GM19395 (cell line): Measurements from ENCODE around the gene PDP2.
"Not testable (repeated sequence)": the region's sequence is repeated elsewhere in the genome, so short reads cannot be mapped to it uniquely, and the experiment has no call there.

Source experiments
- ATAC-seq: cut with Tn5 transposase; IDR thresholded peaks from one replicate; pipeline ENCODE4 v1.9.1; 2021; ENCODE audit warnings: mild to moderate bottlenecking, moderate library complexity; ENCODE audit not compliant: unreplicated experiment

PDP2 gene

DNA sequence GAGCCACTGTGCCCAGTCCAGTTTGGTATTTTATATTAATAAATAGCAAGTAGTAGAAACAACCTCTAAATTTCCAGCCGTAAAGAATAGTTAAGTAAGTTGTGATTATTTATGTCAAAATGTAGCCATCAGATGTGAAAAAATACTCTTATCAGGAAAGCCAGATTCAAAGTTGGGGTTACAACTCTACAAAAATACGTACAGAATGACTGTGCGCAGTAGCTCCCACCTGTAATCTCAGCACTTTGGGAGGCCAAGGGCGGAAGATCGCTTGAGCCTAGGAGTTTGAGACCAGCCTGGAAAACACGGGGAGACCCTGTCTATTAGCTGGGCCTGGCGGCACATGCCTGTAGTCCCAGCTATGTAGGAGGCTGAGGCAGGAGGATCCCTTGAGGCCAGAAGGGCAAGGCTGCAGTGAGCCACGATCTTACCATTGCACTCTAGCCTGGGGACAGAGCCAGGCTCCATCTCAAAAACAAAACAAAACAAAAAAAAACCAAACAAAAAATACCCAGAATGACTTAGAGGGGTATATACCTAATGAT lies 1.7 kb downstream of the PDP2 start:
- no peak for ATAC-seq

DNA sequence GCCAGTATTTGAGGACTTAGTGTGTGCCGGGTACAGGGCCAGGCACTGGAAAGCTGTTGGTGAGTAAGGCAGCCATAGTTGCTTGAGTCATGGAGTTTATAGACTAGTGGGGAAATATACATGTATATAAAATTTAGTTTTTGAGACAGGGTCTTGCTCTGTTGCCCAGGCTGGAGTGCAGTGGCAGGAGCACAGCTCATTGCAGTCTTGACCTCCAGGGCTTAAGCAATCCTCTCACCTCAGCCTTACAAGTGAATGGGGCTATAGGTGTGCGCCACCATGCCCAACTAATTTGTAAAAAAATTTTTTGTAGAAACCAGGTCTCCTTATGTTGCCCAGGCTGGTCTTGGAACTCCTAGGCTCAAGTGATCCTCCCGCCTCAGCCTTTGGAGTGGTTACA lies 2.4 kb downstream of the PDP2 start:
- ATAC-seq: no peak

DNA sequence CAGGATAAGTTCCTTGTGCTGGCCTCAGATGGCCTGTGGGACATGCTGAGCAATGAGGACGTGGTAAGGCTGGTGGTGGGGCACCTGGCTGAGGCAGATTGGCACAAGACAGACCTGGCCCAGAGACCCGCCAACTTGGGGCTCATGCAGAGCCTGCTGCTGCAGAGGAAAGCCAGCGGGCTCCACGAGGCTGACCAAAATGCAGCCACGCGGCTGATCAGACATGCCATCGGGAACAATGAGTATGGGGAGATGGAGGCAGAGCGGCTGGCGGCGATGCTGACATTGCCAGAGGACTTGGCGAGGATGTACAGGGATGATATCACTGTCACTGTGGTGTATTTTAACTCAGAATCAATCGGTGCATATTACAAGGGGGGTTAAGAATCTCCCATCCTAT lies 5.2 kb downstream of the PDP2 start:
- ATAC-seq: no peak

DNA sequence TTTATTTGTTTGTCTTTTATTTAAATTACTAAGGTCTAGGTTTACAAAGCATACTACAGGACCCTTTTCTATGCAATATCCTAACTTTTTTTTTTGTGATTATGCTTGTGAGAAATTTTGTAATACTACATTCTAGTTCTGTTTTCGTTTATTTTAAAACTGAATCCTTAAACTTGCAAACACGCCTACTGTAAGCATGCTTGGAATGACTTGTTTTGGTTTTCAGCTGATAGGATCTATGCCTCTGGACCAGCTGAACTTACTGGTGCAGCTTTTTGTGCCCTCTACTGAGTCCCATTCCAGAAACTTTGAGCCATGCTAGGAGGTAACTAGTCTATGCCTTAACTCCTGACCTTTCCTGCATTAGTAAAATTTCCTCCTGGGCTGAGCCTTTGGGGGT lies 6.0 kb downstream of the PDP2 start:
- no peak for ATAC-seq

DNA sequence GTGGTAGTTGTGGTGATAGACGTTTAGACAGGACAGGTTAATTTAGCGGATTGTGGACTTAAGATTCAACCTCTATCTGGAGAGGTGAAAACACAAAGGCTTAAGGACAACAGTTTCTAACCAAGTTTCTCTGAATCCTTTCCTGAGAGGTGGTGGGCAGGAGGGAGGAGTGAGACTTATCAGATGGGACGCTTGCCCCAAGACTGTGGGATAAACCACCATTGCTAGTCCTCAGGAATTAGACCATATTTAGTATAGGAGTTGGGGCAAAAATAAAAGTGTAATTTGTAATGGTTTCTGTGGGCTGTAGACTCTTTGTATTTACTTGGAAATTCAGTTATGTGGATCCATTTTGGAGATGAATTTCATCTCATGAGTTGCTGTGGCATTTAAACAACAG lies 6.6 kb downstream of the PDP2 start:
- no peak for ATAC-seq

DNA sequence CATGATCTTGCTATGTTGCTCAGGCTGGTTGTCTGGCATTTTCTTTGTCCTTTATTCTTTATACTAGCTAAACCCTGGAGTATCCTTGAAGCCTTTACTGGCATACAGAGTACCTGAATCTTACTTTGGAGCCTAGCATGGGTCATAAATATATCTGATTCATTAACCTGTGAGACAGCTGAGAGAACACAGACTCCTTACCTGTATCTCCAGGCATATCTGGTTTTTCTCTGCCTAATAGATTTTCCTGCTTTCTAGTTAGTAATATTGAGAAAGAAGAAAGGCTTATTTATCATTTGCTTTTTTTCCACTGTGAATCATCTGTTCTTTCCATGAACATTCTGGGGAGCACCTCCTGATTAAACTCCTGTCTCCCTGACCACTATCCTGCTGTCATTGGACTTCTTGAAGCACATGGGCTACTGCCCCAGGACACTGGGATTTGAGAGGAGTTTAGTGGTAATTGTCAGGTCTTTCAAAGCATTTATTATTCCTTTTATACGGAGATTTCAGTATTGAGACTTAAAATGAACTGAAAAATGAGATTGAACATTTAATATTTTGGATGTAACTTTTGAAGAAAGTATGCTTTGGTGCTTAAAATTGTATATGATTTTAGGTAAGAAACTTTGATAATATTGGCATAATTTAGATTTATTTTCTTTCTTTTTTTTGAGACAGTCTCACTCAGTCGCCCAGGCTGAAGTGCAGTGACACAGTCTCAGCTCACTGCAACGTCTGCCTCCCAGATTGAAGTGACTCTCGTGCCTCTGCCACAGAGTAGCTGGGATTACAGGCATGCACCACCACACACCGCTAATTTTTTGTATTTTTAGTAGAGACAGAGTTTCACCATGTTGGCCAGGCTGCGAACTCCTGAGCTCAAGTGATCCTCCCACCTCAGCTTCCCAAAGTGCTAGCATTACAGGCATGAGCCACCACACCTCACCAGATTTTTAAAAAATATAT lies 8.6 kb downstream of the PDP2 start:
- ATAC-seq: no peak

DNA sequence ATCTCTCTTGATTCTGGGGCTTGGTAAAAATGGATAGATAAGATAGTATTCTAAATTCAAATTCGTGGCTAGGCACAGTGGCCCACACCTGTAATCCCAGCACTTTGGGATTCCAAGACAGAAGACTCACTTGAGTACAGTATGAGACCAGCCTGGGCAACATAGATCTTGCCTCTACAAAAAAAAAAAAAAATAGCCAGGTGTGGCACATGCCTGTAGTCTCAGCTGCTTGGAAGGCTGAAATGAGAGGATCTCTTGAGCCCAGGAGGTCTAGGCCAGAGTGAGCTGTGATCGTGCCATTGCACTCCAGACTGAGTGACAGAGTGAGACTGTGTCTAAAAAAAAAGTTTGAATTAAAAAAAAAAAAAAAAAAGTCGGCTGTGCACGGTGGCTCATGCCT lies 9.3 kb downstream of the PDP2 start:
- no peak for ATAC-seq

DNA sequence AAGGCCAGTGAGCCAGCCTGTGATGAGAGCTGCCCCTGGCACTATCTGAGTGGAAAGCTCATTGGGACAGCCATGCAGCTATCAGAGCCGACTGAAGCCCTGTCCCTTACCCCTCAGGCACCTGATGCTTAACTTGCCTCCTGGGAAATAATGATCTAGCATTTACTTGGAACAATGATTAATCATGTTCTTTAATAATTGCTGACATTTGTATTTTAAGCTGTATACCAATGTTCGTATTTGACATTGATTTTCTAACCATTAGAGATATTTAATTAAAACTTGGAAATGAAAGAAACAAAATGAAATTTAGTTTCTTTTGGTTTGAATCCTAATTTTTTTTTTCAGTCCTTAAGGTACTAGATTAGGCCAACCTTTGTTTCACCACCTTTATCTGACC lies 10.5 kb downstream of the PDP2 start:
- no peak for ATAC-seq

DNA sequence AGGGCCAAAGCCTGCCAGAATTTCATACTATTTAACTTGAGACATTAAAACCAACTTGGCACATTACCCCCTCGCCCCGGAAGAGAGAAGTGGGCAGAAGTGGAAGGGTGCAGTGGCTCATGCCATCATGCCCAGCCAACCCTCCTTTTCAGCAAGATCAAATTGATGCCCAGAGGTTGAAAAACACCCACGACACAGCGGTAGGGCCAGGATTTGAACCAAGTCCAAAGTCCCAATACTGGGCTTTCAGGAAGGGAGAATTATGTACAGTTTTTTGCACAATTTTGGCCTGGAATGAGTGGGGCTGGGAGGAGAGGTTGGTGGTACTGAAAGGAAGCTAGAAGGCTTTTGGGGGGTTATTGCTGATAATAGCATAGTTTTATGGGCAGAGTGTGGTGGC lies 11.0 kb downstream of the PDP2 start:
- no peak for ATAC-seq

DNA sequence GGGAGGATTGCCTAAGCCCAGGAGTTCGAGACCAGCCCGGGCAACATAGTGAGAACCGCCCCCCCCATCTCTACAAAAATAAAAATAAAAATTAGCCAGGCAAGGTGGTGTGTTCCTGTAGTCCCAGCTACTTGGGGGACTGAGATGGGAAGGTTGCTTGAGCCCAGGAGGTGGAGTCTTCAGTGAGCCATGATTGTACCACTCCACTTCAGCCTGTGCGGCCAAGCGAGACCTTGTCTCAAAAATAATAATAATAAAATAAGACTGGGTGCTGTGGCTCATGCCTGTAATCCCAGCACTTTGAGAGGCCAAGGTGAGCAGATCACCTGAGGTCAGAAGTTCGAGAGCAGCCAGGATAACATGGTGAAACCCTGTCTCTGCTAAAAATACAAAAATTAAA lies 11.5 kb downstream of the PDP2 start:
- ATAC-seq: no peak

DNA sequence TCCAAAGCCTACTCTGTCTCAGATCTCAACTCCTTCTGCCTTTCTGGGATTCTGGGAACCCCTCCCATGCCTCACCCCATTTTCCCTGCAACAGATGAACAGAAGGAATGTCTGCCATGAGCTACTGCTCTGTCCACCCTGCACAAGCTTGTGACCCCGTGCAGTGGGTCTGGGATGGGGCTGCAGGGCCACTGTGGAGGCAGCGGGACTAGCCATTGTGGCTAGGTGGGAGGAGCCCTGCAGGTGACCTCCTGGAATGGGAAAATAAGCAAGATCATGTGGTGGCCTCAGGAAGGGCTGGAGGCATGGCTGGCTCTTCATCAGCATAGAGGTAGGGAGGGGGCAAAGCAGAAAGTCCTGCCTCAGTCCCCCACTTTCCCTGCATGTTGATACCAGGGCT lies 13.7 kb downstream of the PDP2 start:
- ATAC-seq: no peak

DNA sequence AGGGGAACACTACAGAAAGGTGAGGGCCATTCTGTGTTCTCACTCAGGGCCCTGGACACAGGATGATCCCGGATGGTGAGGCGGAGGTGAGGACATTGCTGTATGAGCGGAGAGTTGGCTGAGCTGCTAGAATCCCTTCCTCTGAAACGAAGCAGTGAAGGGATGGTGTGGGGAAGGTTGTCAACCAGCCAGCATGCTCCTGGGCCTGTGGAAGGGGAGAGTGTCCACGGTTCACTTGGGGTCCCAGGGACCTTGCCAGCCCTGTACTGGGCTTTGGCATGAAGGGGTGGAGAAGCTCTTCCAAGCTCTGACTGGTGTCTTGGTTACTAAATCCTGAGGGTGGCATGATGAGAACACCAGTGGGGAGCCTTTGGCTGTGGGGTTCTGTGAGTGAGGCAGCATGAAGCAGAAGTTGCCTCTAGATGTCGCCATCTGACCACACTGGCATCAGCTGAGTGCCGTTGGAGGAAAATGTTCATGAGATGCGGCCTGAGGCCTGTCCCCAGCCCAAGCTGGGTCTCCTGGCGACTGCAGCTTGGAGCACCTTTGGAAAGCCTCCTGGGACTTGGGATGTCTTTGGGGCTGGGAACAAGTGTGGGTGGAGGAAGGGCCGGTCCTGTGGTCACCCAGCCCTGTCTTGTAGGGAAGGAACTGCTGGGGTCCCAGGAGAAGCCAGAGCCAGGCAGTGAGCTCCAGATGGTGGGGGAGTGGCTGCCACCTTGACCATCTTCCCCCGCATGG lies 14.8 kb downstream of the PDP2 start:
- peak; percentile 67 for ATAC-seq

DNA sequence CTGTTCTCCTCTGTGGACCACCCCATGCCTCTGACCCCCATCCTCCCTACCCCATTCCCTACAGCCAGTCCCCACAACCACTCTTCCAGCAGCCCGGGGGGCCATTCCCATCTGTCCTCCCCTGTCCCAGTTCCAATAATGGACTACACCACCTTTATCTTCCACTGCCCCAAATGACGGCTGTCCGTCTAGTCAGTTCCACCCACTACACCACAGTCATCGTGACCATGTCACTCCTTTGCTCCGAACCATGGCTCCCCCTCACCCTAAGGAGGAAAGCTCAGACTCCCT lies 15.3 kb downstream of the PDP2 start:
- ATAC-seq: no peak

DNA sequence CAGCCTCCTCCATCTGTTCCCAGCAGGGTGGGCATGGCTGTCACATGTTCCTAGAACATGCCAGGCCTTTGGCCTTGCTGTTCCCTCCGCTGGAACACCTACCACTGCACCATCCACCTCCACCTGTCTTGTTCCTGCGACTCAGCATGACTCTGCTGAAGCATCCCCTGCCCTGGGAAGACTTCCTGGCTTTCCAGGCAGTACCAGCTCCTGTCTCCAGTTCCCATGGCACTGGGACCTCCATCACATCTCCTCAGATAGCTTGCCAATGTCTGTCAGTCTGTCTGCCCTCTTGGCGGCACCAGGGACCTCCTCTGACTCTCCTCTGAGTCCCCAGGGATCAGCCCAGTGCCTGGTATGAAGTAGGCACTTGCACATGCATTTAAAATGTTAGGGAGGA lies 15.7 kb downstream of the PDP2 start:
- ATAC-seq: no peak

DNA sequence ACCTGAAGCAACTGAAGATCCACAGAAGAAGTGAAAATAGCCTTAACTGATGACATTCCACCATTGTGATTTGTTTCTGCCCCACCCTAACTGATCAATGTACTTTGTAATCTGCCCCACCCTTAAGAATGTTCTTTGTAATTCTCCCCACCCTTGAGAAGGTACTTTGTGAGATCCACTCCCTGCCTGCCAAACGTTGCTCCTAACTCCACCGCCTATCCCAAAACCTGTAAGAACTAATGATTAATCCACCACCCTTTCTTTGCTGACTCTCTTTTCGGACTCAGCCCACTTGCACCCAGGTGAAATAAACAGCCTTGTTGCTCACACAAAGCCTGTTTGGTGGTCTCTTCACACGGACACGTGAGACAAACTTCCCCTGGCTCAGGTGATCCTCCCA lies 16.4 kb downstream of the PDP2 start:
- not testable (repeated sequence) for ATAC-seq

DNA sequence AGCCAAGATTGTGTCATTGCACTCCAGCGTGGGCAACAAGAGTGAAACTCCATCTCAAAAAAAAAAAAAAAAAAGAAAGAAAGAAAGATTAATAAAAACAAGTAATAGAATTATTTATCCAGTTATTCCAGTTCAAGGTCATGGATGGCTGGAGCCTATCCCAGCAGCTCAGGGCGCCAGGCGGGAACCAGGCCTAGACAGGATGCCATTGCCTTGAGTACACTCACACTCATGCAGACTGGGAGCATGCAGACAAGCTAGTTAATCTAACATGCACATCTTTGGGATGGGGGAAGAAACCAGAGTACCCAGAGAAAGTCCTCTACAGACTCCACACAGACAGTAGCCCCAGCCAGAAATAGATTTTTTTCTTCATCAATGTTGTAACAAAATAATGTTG lies 17.9 kb downstream of the PDP2 start:
- no peak for ATAC-seq

DNA sequence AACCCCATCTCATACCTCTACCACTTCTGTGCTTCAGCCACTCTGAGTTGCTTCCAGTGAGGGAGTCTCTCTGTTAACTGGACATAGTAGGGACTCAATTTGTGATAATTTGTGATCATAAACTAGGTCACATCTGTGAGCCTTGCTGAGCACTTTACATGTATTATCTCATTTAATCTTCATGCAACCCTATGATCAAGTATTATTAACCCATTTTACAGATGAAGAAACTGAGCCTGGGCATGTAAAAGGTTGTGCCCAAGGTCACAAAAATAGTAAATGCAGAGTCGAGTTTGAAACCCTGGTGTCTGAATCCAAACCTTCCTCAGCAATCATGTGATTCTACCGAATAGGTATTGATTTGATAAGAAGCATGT lies 18.6 kb downstream of the PDP2 start:
- no peak for ATAC-seq

DNA sequence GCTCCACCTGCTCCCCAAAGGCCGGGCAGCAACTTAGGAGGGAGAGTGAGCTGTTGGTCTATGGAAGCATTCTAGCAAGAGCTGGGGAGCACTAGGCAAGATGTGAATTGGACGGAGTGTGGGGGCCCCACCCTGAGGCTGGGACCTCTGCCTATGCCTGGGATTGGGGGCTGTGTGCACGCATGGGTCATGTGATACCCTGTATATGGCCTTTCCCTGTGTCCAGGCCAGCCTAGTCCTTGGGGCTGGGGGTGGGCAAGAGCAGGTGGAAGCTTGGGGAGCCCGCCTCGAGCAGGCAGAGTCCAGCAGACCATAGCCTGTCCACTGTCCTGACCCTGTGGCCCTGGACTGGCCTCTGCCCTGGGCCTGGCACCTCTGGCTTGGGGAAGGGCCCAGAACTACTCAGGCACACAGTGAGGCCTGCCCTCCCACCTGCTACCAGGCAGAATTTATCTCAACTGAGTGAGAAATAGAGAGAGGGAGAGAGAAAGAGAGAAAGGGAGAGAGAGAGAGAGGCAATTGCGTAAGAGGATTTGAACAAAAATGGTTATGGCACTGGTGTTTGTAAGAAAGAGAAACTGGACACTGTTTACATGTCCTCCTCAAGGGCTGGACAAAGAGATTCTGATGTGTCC lies 19.1 kb downstream of the PDP2 start:
- ATAC-seq: no peak

DNA sequence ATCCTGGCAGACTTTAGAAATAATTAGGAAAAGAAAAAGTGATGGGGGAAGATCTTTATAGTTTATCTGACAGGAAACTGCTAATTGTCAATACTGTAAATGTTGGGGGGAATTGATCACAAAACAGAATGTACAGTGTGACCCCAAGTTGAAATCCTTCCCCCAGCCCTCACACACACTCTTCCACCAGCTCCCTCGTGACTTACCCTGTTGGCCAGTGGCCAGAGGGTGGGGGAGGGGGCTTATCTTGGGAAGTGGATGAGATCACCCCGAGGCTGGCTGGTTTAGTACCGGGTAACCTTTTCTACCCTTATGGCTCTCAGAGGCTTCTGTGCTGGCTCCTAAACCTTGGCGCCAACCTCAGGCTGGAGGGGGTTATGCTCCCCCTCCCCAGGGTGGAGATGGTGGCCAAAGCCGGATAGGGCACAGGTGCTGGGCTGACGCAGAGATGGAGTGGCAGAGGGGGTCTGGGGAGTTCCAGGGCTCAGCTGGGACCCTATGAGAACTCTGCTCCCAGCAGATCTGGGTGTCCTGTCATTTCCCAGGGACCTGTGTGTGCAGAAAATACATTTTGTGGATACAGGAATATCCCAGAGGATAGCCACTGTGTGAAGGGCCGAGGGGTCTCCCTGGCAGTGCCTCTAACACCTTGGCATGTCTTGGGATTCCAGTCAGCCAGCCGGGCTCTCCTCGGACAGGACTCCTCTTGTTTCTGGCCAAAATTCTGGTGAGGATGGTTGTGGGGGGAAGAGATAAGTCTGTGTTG lies 19.8 kb downstream of the PDP2 start:
- no peak for ATAC-seq

DNA sequence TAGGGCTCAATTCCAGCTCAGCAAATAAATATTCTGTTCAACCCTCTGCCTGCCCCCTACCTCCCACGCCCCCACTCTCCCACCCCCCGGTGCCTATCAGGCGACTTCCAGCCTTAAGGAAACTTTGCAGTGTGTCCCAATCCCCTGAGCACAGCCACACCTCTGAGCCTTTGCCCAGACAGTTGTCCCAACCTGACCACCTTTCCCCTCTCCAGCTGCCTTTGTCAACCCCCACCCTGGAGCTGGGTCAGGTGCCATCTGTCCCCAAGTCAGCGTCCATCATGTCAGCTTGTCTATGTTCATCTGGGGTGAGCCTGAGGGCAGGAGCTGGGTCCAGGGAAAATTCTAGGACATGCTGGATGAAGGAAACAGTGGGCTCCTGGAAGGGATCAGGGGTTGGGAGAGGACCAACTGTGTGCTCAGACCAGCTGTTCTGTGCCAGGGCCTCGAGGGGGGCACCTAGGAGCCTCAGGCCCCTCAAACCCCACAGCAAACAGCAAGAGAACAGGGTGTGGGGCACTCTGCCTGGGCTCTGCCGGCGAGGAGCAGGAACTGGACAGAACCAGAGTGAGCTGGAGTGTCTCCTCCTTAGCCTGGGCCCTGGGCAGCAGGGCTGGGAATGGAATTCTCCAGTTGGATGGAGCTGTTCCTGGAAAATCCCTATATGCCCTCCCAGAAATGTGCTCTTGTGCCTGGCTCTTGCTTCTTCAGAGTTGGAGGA lies 20.6 kb downstream of the PDP2 start:
- no peak for ATAC-seq
